ENCODE results near the gene APOF. TPM values are rescaled to one million over a fixed set of nuclear protein-coding genes. Genes with fewer than 3 reads are reported as not detected.
"Not testable (repeated sequence)": the region's sequence is repeated elsewhere in the genome, so short reads cannot be mapped to it uniquely, and the experiment has no call there.

The APOF gene
- polyA plus RNA-seq, 1 experiment, result not detected

GRCh38 chr12:56399466-56399865, 36.8 kb upstream of the APOF start:
- H3K27ac ChIP-seq (ENCODE audit: low read depth, low read length); H3K27me3 ChIP-seq (ENCODE audit: control insufficient read depth, insufficient read depth, low read length); POLR2A ChIA-PET; DNase-seq (ENCODE audit: low read depth, low spot score); H3K9me3 ChIP-seq (ENCODE audit: control insufficient read depth, insufficient read depth, low read length); CTCF ChIA-PET; H3K4me3 ChIP-seq (ENCODE audit: low read depth, low read length): not testable (repeated sequence)

GRCh38 chr12:56398324-56398723, 35.7 kb upstream of the APOF start:
- Histone ChIP-seq H3K9me3 (ENCODE audit: control insufficient read depth, insufficient read depth, low read length) (peaks cover 4% of the 10 kb centered on the region; the same call in 1 of the 2 replicates), H3K27ac (ENCODE audit: low read depth, low read length) (no peak overlapping the region), H3K27me3 (ENCODE audit: control insufficient read depth, insufficient read depth, low read length) (peaks cover 4% of the 10 kb centered on the region), H3K4me3 (ENCODE audit: low read depth, low read length) (no peak overlapping the region)
- ChIA-PET POLR2A (no interaction called here), CTCF (no interaction called here)
- TF ChIP-seq, protein P1, sequence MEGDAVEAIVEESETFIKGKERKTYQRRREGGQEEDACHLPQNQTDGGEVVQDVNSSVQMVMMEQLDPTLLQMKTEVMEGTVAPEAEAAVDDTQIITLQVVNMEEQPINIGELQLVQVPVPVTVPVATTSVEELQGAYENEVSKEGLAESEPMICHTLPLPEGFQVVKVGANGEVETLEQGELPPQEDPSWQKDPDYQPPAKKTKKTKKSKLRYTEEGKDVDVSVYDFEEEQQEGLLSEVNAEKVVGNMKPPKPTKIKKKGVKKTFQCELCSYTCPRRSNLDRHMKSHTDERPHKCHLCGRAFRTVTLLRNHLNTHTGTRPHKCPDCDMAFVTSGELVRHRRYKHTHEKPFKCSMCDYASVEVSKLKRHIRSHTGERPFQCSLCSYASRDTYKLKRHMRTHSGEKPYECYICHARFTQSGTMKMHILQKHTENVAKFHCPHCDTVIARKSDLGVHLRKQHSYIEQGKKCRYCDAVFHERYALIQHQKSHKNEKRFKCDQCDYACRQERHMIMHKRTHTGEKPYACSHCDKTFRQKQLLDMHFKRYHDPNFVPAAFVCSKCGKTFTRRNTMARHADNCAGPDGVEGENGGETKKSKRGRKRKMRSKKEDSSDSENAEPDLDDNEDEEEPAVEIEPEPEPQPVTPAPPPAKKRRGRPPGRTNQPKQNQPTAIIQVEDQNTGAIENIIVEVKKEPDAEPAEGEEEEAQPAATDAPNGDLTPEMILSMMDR (IDR thresholded peaks at IDR 0.05; ENCODE audit: low read depth, low read length), result no peak
- DNase-seq (ENCODE audit: low read depth, low spot score), result no peak

GRCh38 chr12:56392331-56392730, 29.7 kb upstream of the APOF start:
- DNase-seq (ENCODE audit: low read depth, low spot score), result no peak
- no peak overlapping the region for H3K27ac ChIP-seq (ENCODE audit: low read depth, low read length)
- CTCF ChIA-PET, result interaction anchor here (0.7 kb wide), 1 partner anchor 73 kb away, joined by 4 read pairs; no protein-coding TSS in a partner anchor
- TF ChIP-seq, protein P1 (IDR thresholded peaks at IDR 0.05; ENCODE audit: low read depth, low read length), result no peak
- POLR2A ChIA-PET, result no interaction called here
- no peak overlapping the region for H3K4me3 ChIP-seq (ENCODE audit: low read depth, low read length)
- no peaks in the 10 kb centered on the region for H3K27me3 ChIP-seq (ENCODE audit: control insufficient read depth, insufficient read depth, low read length)
- H3K9me3 ChIP-seq (ENCODE audit: control insufficient read depth, insufficient read depth, low read length), result peaks cover 4% of the 10 kb centered on the region

DNA sequence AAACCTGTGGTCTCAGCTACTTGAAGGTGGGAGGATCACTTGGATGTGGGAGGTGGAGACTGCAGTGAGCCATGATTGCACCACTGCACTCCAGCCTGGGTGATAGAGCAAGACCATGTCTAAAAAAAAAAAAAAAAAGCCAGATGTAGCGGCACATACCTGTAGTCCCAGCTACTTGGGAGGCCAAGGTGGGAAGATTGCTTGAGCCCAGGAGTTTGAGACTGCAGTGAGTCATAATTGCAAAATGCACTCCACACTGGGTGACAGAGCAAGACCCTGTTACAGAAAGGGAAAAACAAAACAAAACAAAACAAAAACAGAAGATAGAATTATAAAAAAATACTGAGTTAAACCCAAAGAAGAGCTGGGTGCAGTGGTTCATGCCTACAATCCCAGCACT, 29.1 kb upstream of the APOF start:
- TF ChIP-seq, protein P1 (IDR thresholded peaks at IDR 0.05; ENCODE audit: low read depth, low read length), result no peak
- Histone ChIP-seq H3K4me3 (ENCODE audit: low read depth, low read length) (no peak overlapping the region), H3K9me3 (ENCODE audit: control insufficient read depth, insufficient read depth, low read length) (peaks cover 4% of the 10 kb centered on the region), H3K27me3 (ENCODE audit: control insufficient read depth, insufficient read depth, low read length) (no peaks in the 10 kb centered on the region), H3K27ac (ENCODE audit: low read depth, low read length) (no peak overlapping the region)
- ChIA-PET POLR2A (no interaction called here), CTCF (no interaction called here)
- DNase-seq (ENCODE audit: low read depth, low spot score), result no peak

GRCh38 chr12:56389412-56389811, 26.8 kb upstream of the APOF start:
- TF ChIP-seq, protein P1 (IDR thresholded peaks at IDR 0.05; ENCODE audit: low read depth, low read length), result no peak
- ChIA-PET POLR2A (interaction anchor here (1.4 kb wide), 1 partner anchor 30 kb away, joined by 9 read pairs; the partner anchor contains the start of gene STAT2), CTCF (no interaction called here)

More at GRCh38 chr12:56389412-56389811, 26.8 kb upstream of the APOF start:
- Histone ChIP-seq H3K4me3 (ENCODE audit: low read depth, low read length) (no peak overlapping the region), H3K9me3 (ENCODE audit: control insufficient read depth, insufficient read depth, low read length) (peaks cover 4% of the 10 kb centered on the region), H3K27me3 (ENCODE audit: control insufficient read depth, insufficient read depth, low read length) (no peaks in the 10 kb centered on the region), H3K27ac (ENCODE audit: low read depth, low read length) (no peak overlapping the region)
- no peak for DNase-seq (ENCODE audit: low read depth, low spot score)
